TTC549 (cell line): ENCODE results near the gene CHST11.
"Not testable (repeated sequence)": the region's sequence is repeated elsewhere in the genome, so short reads cannot be mapped to it uniquely, and the experiment has no call there.

Source experiments
- FAIRE-seq: peaks from 2 replicates; lab custom pipeline; 2012; peaks lifted over from hg19 to GRCh38; lab: Jason Lieb, UNC

The CHST11 gene

GRCh38 chr12:104742551-104743201 lies 285.9 kb downstream of the CHST11 start:
- no peak for FAIRE-seq

- no peak for FAIRE-seq
These were observed 286.4 kb downstream of the CHST11 start for GRCh38 chr12:104743202-104743580.

- FAIRE-seq: not testable (repeated sequence)
These were observed 287.2 kb downstream of the CHST11 start for GRCh38 chr12:104743753-104744548.

GRCh38 chr12:104746467-104747088 lies 289.8 kb downstream of the CHST11 start:
- FAIRE-seq: no peak

GRCh38 chr12:104747330-104747729 lies 290.6 kb downstream of the CHST11 start:
- FAIRE-seq: no peak

- no peak for FAIRE-seq
These were observed 291.2 kb downstream of the CHST11 start for GRCh38 chr12:104747955-104748354.

- FAIRE-seq: no peak
These were observed 291.6 kb downstream of the CHST11 start for GRCh38 chr12:104748356-104748755.

- no peak for FAIRE-seq
These were observed 292.0 kb downstream of the CHST11 start for GRCh38 chr12:104748790-104749189.

- no peak for FAIRE-seq
These were observed 292.8 kb downstream of the CHST11 start for GRCh38 chr12:104749545-104749944.

- no peak for FAIRE-seq
These were observed 293.3 kb downstream of the CHST11 start for GRCh38 chr12:104750061-104750460.

- no peak for FAIRE-seq
These were observed 294.4 kb downstream of the CHST11 start for GRCh38 chr12:104751120-104751519.

- no peak for FAIRE-seq
These were observed 294.8 kb downstream of the CHST11 start for GRCh38 chr12:104751594-104751993.

GRCh38 chr12:104752016-104752415 lies 295.3 kb downstream of the CHST11 start:
- FAIRE-seq: no peak

GRCh38 chr12:104752881-104753280 lies 296.1 kb downstream of the CHST11 start:
- FAIRE-seq: no peak

GRCh38 chr12:104756901-104757300 lies 300.2 kb downstream of the CHST11 start:
- no peak for FAIRE-seq

- FAIRE-seq: no peak
These were observed 302.0 kb downstream of the CHST11 start for GRCh38 chr12:104758771-104759170.

GRCh38 chr12:104761091-104761490 lies 304.3 kb downstream of the CHST11 start:
- FAIRE-seq: no peak

GRCh38 chr12:104761611-104762010 lies 304.9 kb downstream of the CHST11 start:
- no peak for FAIRE-seq

GRCh38 chr12:104763168-104763805 lies 306.5 kb downstream of the CHST11 start:
- no peak for FAIRE-seq

GRCh38 chr12:104764225-104765091 lies 307.7 kb downstream of the CHST11 start:
- no peak for FAIRE-seq

- no peak for FAIRE-seq
These were observed 310.5 kb downstream of the CHST11 start for GRCh38 chr12:104767261-104767660.

- no peak for FAIRE-seq
These were observed 311.3 kb downstream of the CHST11 start for GRCh38 chr12:104768033-104768432.
